Forelimb muscle (tissue), 1 donor: ENCODE measurements around the gene TTLL6. TPM values are rescaled to one million over a fixed set of nuclear protein-coding genes. Genes with fewer than 3 reads are reported as not detected.

Experiments
- DNase-seq: peaks from one replicate; pipeline ENCODE4 v3.0.0-alpha.2; 2013; ENCODE audit warnings: low read depth
- polyA plus RNA-seq: library from polyadenylated mRNA; unstranded; fragments of 120-200 nt; gene quantifications from one replicate; pipeline ENCODE4 v1.2.1, GENCODE V29; 2013; ENCODE audit not compliant: insufficient read length

The TTLL6 gene
- polyA plus RNA-seq, 1 donor, result not detected

- no peak for DNase-seq
Observed at GRCh38 chr17:48760411-48760810, 56.6 kb downstream of the TTLL6 start.

GRCh38 chr17:48759288-48759687, 57.7 kb downstream of the TTLL6 start:
- no peak for DNase-seq

- no peak for DNase-seq
Observed at GRCh38 chr17:48757524-48757961, 59.5 kb downstream of the TTLL6 start.

GRCh38 chr17:48756830-48757251, 60.2 kb downstream of the TTLL6 start:
- DNase-seq, result no peak

GRCh38 chr17:48755356-48755755, 61.7 kb downstream of the TTLL6 start:
- DNase-seq, result no peak

- DNase-seq, result no peak
Observed at GRCh38 chr17:48754500-48755261, 62.3 kb downstream of the TTLL6 start.

- DNase-seq, result no peak
Observed at GRCh38 chr17:48753794-48754499, 63.1 kb downstream of the TTLL6 start.

GRCh38 chr17:48752399-48753288, 64.4 kb downstream of the TTLL6 start:
- DNase-seq, result no peak

GRCh38 chr17:48751733-48752398, 65.2 kb downstream of the TTLL6 start:
- DNase-seq, result no peak

GRCh38 chr17:48751172-48751571, 65.9 kb downstream of the TTLL6 start:
- DNase-seq, result no peak

- no peak for DNase-seq
Observed at GRCh38 chr17:48749621-48750553, 67.1 kb downstream of the TTLL6 start.

GRCh38 chr17:48748718-48749566, 68.1 kb downstream of the TTLL6 start:
- DNase-seq, result no peak

- no peak for DNase-seq
Observed at GRCh38 chr17:48747445-48748363, 69.3 kb downstream of the TTLL6 start.

GRCh38 chr17:48746916-48747444, 70.0 kb downstream of the TTLL6 start:
- no peak for DNase-seq

GRCh38 chr17:48745381-48746275, 71.4 kb downstream of the TTLL6 start:
- DNase-seq, result no peak

- DNase-seq, result no peak
Observed at GRCh38 chr17:48740537-48740936, 76.5 kb downstream of the TTLL6 start.
